AG09319 (cell line): ENCODE data around the gene ZSCAN21.
A peak's percentile ranks its signal among the peaks of the same experiment; 100 is the strongest.

Source experiments
- DNase-seq: peaks from one replicate; pipeline ENCODE4 v3.0.0-alpha.2; 2010; ENCODE audit warnings: low read depth; ENCODE audit errors: extremely low read depth
- TF ChIP-seq, protein P1 (sequence below): IDR thresholded peaks from 2 replicates; pipeline ENCODE4 v1.5.1; 2011; ENCODE audit warnings: low read depth, mild to moderate bottlenecking, inconsistent platforms, low read length, moderate library complexity

ZSCAN21 gene

GRCh38 chr7:100051611-100052010 lies 2.0 kb downstream of the ZSCAN21 start:
- DNase-seq = no peak
- TF ChIP-seq, protein P1, sequence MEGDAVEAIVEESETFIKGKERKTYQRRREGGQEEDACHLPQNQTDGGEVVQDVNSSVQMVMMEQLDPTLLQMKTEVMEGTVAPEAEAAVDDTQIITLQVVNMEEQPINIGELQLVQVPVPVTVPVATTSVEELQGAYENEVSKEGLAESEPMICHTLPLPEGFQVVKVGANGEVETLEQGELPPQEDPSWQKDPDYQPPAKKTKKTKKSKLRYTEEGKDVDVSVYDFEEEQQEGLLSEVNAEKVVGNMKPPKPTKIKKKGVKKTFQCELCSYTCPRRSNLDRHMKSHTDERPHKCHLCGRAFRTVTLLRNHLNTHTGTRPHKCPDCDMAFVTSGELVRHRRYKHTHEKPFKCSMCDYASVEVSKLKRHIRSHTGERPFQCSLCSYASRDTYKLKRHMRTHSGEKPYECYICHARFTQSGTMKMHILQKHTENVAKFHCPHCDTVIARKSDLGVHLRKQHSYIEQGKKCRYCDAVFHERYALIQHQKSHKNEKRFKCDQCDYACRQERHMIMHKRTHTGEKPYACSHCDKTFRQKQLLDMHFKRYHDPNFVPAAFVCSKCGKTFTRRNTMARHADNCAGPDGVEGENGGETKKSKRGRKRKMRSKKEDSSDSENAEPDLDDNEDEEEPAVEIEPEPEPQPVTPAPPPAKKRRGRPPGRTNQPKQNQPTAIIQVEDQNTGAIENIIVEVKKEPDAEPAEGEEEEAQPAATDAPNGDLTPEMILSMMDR = no peak

DNA sequence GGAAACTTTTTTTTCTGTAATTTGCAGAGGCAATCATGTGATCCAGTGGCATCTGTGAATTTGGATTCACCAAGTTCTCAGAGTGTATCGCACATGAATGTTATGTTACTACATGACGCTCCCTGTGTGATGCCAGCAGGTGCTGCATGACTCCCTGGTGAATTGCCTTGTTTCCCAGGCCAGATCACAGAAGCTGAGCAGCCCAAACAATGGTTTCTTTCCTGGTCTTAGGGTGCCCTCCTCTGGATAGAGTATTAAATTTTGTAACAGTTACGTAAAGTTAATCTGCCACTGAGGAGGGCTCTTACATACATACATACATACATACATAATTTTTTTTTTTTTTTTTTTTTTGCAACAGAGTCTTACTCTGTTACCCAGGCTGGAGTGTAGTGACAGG lies 3.6 kb downstream of the ZSCAN21 start:
- TF ChIP-seq, protein P1 = peak; percentile 7; the same call in 1 of the 2 replicates
- DNase-seq = peak; percentile 30

DNA sequence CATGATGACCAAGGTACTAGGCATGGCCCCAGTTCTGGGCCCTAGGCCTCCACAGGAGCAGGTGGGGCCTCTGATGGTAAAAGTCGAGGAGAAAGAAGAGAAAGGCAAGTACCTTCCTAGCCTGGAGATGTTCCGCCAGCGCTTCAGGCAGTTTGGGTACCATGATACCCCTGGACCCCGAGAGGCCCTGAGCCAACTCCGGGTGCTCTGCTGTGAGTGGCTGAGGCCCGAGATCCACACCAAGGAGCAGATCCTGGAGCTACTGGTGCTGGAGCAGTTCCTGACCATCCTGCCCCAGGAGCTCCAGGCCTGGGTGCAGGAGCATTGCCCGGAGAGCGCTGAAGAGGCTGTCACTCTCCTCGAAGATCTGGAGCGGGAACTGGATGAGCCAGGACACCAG lies 7.4 kb downstream of the ZSCAN21 start:
- DNase-seq = no peak
- TF ChIP-seq, protein P1 = no peak

DNA sequence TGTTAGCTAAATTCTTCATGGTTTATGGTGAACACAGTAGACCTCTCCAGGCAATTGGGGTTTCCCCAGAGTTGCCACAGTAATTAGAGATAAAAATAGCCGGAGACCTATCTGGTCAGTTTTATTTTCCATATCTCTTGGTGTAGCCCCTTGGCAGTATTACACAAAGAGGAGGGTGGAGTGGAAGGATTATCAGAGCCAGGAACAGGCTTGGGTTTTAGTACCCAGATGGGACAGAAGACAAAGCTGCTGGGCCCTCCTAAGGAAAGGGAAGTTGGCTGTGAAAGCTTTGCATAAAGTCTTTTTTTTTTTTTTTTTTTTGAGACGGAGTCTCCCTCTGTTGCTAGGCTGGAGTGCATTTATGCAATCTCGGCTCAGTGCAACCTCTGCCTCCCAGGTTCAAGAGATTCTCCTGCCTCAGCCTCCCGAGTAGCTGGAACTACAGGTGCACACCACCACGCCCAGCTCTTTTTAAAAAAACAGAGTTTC lies 9.7 kb downstream of the ZSCAN21 start:
- TF ChIP-seq, protein P1 = no peak
- DNase-seq = no peak

- DNase-seq = no peak
- TF ChIP-seq, protein P1 = no peak
These were observed 12.1 kb downstream of the ZSCAN21 start for GRCh38 chr7:100061518-100062193.

DNA sequence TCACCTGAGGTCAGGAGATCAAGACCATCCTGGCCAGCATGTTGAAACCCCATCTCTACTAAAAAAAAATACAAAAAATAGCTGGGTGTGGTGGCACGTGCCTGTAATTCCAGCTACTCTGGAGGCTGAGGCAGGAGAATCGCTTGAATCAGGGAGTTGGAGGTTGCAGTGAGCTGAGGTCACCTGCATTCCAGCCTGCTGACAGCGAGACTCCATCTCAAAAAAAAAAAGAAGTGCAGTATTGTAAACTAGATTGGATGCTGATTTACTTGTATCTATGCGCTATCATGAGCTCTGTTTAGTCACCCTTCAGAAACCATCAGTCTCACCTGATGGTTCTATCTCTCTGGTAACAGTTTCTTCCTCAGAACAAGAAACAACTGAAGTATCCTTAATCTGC lies 13.8 kb downstream of the ZSCAN21 start:
- no peak for DNase-seq
- TF ChIP-seq, protein P1 = no peak

- DNase-seq = no peak
- TF ChIP-seq, protein P1 = no peak
These were observed 14.6 kb downstream of the ZSCAN21 start for GRCh38 chr7:100064162-100064561.
